CD1c-positive myeloid dendritic cell (primary cell): ENCODE results near the gene OR6S1.

ENCODE experiments used
- DNase-seq: peaks from one replicate; pipeline ENCODE4 v3.0.0-alpha.2; 2016; ENCODE audit errors: extremely low spot score

OR6S1 gene, protein sequence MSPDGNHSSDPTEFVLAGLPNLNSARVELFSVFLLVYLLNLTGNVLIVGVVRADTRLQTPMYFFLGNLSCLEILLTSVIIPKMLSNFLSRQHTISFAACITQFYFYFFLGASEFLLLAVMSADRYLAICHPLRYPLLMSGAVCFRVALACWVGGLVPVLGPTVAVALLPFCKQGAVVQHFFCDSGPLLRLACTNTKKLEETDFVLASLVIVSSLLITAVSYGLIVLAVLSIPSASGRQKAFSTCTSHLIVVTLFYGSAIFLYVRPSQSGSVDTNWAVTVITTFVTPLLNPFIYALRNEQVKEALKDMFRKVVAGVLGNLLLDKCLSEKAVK

DNA sequence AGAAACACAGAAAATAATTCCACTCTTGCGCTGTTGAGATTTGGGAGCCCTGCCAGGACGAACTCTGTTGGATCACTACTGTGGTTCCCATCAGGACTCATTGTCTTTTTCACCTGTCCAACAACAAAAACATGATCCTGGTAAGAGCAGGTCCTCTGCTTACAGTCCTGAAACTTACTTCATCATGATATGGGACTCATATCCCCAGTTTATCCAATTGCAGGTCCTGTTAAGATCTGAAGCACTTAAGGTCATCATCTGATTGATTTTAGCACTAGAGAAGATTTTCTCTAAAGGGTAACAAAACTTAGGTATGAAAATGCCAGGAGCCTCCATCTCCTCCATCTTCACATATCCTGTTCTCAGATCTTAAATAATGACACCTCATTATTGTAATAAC, at the start of gene OR6S1:
Gene OR6S1 (minus strand): TSS at position 101 of the 400 bp plus-strand sequence. CDS start 0 bp downstream, at position 101.
- no peak for DNase-seq

DNA sequence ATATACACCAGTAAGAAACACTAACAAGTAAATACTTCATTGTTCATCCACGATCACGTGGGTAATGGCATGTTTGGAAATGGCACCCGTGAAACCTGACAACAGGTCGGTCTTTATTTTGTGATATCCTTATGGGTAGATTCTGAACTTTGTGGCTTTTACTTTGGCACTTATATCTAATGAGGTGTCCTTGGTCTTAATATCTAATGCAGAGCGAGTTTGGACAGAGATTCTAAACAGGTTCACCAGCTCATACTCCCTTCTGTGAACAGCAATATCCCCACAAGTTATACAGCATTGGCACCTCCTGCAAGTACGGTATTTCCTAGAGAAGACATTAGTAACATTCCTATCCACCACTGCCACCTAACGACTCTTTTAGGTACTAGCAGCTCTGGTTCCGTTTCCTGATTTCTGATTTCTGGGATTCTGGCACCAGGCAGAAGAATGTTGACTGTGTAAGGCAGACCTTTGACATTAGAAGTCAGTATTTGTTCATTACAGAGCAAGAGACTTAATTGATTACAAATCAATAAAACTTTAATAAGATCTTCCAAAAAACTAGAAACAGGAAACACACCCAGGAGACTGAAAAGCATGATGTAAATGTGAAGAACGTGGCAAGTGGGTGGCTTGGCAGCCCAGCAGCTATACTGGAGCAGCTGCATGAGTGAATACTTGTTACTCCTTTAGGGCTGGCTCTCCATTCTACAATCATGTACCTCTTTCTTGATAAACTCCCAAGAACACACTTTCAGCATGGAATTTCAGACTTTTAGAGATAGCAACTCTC, 49.6 kb upstream of the OR6S1 start:
- DNase-seq: peak; percentile 84

DNA sequence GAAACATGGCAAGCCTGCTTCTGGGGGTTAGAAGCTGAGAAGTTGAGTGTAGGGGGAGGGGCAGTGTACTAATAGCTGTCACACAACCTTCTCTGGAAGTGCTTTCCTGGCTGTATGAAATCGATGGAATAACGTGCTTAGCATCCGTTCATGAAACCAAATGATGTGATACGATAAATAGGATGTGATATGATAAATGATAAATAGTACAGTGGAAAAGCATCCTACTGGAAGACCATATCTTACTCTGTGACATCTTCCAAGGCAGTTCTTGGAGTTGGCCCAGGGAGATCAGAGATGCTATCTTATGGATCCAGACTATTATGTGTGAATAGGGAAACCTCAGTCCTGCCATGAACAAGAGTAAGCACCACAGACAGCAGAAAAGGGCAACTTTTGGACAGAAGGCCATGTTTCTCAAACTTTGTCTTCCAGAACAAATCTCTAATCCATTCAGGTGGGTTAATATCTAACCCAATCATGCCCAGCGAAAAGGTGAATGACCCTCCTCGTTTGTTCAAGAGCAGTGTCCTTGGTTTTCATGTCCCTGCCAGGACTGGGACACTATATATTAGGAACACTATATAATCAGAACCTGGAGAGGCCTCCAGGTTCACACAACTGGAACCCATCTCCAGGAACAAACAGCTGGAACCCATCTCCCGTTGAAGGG, 46.8 kb upstream of the OR6S1 start, which contains the start of gene ANG:
Gene ANG (plus strand): TSS at position 598 of the 673 bp plus-strand sequence. CDS start 4,801 bp downstream, outside the sequence.
- no peak for DNase-seq

DNA sequence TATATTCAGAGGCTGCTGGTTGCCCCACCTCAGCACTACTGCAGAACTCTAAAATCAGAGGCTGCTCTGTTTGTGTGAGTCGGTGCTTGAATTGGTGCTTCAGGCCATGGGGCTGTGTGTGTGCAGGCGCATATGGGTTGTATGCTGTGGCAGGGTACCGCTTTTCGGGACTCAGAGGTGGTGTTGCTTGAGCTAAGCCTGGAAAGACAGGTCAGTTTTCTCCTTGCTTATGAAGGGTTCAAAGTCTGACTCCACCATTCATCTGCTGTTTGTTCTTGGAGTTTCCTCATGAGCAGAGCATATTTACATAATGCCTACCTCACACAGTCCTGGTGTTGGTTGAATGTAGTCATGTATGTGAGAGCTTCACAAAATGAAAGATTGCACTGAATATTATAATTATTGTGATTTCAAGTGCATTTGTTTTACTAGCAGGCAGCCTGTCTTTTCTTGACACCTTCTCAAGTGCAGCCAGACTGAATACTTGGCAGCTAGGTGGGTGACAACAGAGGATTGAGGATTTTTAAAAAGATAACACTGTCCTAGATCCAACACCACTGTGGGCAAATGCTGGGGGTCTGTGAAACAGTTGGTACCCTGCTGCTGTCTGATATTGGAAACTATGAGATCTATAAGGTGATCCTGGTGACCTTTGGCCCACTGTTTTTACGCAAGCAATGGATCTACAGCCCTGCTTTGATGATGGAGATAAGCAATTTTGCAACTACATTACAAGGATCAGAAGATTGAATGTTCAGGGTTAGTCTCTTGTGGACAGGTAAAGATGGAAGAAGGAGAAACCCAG, 46.1 kb upstream of the OR6S1 start:
- no peak for DNase-seq

DNA sequence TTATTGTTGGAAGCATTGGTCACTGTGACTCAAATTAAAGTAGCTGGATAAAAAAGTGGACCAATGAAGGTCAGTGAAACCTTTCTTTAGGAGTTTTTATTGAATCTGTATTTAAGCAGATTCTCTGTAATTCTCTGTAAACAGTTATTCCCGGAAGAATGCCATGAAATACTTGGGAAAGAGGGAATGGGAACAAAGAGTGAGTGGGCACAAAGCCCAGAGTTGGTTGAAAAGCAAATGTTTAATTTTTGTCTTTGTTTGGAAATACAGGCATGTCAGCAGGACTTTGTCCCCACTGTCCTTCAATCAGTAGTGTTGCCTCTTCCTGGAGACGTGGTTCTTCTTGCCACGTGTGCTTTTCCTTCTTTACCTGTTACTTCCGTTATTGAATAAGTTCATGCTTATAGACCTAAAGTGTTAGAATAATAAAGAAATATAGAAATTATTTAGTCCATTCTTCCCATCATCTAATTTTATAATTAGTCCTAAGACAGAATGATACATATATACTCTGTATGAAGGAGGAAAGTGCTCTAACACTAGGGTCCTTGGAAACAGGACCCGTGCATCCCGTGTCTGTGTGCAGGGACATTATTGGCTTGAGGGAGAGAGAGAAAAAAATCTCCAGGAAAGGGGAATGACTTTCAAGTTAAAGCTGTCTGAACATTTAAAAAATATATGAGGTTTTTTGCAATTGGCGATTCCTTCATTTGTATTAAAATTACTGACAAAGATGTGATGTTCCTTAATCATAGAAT, 45.1 kb upstream of the OR6S1 start:
- no peak for DNase-seq

DNA sequence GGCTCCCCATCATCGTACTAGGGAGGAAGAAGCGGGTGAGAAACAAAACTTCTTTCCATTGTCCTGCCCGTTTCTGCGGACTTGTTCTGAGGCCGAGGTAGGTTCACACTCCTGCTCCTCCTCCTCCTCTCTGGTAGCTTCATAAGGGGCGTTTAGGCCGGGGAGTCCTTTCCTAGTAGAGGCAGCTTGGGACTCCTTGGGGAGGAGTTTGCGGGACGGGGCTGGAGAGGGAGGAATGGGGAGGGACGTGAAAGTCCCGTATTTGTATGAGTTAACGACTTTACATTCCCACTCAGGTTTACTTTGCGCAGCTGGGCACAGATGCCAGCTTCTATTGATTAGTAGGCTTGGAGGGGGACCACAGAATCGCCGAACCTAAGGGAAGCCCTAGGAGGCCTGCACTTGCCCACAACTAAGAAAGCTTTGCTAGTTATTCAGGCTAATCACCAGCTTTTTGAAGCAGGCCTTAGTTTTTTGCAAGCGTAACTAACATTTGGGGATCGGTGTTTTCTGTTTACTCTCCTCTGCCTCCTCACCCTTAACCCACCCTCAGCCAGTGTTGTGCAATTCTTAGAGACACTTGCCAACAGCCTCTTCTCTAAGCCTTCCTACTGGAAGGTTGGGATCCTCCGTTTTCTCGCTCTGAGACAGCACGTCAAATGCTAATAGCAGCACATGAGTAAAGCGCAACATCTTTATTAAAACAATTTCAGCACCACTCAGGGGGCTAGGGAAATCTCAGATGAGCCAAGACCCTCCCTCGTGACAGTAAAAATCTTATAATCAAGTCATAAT, 43.4 kb upstream of the OR6S1 start:
- peak; percentile 39 for DNase-seq

DNA sequence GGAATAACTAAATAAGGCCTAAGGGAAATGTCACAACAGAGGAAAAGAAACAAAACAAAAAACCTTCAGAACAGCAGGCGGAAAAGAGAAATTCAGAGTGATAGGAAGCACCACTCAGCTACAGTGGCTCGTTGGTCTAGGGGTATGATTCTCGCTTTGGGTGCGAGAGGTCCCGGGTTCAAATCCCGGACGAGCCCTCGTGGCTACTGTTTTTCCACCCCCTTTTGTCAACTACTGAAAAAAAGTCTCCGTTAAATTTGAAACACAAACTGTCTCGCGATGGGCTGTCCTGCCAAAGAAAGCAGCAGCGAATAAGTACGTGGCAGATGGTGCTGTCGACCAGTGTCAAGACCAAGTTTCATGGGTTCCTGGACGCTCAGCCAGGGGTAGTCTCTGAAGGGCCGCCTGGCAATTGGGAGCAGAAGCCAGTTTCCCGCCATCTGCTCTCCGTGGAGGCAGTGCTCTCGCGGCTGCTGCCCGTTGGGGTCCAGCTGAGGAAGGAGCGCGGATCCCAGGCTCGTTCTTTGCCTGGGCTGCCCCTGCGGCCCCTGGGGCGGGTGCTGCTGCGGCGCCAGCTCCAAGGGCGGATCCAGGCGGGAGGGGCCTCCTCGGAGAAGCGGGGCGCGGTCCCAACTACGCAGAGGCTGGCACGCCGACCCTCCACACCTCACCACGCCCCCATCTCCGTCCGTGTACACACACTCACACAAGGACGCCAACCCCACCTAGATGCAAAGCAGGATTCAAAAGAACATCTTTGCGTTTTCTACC, 42.6 kb upstream of the OR6S1 start, which contains the start of gene RNASE4:
Gene RNASE4 (plus strand): TSS at position 670 of the 771 bp plus-strand sequence. CDS start 14,812 bp downstream, outside the sequence.
- peak; percentile 81 for DNase-seq

DNA sequence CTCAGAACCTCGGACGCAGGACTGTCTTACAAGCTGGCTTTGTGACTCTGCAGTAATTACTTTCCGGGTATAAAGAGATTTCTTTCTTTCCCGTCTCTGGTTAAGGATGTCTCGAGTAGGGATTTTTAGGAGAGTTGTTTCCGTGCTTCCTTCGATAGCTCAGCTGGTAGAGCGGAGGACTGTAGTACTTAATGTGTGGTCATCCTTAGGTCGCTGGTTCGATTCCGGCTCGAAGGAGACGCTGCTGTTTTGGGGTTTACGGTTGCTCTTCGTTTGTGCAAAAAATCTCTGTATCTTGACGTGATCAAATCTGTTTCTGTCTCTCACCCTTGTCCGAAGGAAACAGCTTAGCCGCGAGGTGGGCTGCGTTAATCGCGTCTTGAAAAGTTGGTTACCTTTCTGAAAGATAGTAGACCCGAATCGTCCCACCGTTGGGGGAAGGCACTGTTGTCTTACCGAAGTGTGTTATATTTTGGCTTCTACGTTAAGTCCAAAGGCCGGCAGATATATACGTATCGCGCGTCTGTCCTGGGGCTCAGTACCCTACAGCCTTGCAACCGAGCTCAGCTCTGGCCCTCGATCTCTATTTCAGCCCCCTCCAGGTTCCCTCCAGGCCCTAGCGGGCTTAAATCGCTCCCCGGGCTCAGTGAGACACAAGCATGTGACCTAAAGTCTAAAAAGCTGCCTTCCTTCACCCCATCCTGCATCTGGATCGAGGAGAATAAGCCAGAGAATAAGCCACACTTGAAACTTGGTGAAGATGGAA, 41.8 kb upstream of the OR6S1 start:
- DNase-seq: peak; percentile 76

DNA sequence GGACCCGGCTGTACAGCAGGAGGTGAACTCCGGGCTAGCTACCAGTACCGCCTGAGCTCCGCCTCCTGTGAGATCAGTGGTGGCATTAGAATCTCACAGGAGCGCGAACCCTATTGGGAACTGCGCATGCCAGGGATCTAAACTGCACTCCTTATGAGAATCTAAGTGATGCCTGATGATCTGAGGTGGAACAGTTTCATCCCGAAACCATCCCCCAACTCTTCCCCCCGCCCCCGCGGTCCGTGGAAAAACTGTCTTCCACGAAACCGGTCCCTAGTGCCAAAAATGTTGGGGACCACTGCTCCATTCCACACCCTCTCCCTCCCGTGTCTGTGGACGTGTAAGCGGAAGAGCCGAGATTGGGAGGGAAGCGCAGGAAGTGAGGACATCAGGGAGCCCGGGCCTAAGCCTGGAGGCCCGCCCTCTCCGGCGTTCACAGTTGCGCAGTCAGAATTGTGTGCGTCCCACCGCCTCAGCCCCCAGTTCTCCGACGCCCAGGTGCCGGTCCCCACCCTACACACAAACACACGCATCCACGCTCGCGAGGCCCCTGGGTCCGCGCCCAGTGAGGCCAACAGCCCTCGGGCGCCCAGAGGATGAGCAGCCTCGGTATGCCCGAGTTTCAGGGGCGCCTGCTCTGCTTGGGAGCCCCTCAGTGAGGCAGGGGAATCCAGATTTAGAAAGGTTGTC, 41.1 kb upstream of the OR6S1 start:
- peak; percentile 89 for DNase-seq

DNA sequence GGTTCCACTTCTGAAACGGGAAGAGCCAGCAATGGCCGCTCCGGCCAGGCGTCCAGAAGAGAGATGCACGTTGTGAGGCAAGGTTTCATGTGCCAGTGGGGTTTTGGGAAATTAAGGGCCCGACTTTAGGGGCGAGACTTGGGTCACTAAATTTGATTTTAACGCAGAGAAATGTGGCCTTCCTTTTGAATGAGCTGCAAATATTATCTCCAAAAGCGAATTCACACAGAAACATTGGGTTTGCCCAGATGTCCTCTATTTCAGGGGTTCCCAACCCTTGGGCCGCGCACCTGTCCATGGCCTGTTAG, 40.6 kb upstream of the OR6S1 start:
- no peak for DNase-seq

DNA sequence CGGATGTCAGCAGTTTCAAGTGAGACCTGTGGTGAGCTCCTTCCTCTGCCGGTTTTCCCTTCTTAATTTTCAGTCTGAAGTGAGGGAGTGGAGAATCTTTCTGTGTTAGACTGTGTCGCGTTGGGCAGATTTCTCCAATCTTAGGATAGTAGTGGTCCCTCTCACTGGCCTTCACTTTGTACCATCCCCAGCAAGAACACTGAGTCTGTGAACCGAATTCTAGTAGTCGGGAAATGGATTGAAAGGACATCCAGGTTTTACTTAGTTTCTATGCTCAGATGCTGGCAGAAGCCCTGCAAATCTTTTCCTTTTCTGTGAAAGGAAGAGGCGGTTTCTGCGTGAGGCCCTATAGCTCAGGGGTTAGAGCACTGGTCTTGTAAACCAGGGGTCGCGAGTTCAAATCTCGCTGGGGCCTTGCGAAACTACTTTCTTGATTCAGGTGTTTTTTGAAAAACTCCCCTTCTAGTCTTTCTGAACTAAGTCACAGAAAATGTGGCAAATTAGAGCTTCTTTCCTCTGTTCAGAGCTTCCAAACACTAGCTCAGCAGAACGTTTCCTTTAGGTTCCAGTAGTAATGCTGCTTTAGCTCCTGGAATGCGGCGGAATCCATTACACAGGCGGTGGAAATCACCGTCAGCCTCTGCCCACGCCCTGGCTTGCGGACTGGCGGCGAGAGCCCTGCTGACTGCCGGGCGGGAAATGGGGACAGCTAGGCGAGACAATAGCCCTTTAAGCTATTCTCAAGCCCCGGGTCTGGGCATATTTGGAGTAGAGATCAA, 40.0 kb upstream of the OR6S1 start:
- DNase-seq: peak; percentile 88

DNA sequence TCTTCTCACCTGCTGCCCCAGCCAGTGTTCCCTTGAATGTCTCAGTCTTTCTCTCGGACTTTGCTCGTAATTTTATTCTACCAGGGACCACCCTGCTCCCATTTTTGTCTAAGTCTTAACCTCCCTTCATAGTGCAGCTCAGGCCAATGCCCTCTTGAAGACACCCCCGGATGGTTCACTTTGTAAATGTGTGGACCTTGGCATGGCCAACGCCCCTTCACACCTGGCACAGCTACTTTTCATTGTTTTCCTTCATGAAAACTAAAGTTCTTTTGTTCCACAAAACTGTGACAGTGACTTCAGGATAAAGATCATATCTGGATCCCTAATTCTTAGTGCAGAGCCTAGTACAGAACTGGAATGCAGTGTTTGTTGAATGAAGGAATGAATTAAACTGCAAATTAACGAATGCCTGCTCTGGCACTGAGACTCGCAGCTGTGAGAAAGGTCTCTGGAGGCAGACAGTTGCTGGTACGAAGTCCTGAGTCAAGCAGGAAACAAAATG, 39.4 kb upstream of the OR6S1 start:
- no peak for DNase-seq

DNA sequence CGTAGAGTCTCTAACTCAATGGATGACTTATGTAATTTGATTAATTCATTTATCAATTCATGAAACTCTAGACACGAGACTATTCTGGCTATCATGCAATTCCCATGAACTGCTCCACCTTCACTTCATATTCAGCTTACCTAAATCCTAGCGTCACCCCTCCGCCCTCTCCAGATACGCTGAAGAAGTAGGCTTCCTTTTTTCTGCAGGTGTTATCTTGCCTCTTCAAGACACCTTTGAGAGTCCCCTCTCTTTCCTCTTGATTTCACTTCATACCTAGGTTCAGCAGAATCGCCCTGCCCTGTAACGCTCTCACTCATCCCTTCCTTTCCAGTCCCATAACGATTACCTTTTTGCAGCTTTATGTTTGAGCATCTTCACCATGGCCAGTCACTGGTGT, 38.9 kb upstream of the OR6S1 start:
- DNase-seq: no peak

DNA sequence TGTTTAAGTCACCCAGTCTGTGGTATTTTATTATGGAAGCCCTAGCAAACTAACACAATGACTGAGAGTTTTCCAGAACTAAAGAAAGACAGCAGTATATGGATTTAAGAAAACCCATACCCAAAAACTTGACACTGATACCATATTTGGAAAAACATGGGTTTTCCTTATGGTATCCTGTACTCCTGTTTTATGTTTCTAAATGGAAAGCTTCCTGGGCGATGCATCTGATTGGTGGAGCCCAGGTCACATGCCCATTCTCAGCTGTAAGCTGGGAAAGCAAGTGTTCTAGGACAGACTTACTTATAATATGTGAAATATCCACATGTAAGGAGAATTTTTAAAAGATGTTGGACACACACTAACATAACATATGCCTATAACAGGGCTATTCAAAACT, 38.4 kb upstream of the OR6S1 start:
- no peak for DNase-seq

DNA sequence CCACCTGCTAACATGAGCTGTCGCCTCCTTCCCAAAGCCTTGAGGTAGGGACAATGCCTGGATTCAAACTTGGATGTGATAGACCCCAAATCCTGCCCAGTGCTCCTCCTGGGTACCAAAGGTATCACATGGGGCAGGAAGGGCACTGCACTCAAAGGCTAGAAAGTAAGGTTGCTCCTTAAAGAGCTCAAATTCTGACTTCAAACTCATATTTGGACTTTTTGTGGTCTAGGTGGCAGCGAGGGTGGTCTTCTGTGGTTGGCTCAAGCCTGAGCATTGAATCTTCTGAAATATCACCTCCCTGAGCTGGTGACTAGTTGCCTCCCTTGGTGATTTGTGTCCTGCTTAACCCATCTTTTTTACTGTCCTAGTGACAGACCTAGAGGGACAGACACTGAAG, 34.6 kb upstream of the OR6S1 start:
- DNase-seq: no peak

DNA sequence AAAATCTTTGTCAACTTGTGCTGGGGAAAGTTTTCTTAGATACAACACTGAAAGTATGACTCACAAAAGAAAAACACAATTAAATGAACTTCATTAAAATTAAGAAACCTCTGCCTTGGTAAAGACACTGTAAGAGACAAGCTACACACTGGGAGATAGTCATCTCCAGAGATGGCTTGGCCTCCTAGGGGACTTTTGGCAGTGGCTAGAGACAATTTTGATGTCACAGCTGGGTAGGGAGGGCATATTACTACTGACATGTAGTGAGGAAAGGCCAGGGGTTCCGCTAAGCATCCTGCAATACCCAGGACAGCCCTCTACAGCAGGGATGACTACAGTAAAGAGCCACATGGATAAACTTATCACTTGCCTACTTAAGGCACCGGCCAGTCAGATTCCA, 34.2 kb upstream of the OR6S1 start:
- no peak for DNase-seq
